Liver (tissue), 3 donors: Measurements from ENCODE around the gene CSF1.

Experiments used
- CTCF ChIP-seq: fragments of 150-350 bp; IDR thresholded peaks from 2 replicates; pipeline ENCODE4 v1.5.1; 2017; ENCODE audit warnings: improper control_type of control experiment, low read depth, low read length; ENCODE audit not compliant: missing input control
- EGR1 ChIP-seq, 2 donors: IDR thresholded peaks; 2 replicates each; pipeline ENCODE4 v1.6.1; 2016 to 2018; ENCODE audit warnings: antibody characterized with exemption in 2 of 2, low read depth in 2 of 2
- FOXA1 ChIP-seq: IDR thresholded peaks from 2 replicates; pipeline ENCODE4 v1.6.1; 2016; ENCODE audit warnings: antibody characterized with exemption
- YY1 ChIP-seq: IDR thresholded peaks from 2 replicates; pipeline ENCODE4 v1.6.1; 2016; ENCODE audit warnings: antibody characterized with exemption, mild to moderate bottlenecking
- ZBTB33 ChIP-seq: IDR thresholded peaks from 2 replicates; pipeline ENCODE4 v1.6.1; 2016; ENCODE audit warnings: antibody characterized with exemption
- donor health status: healthy.
- donor health status: healthy.

- TF ChIP-seq CTCF (no peak), FOXA1 (no peak), YY1 (no peak), ZBTB33 (no peak), EGR1 (IDR thresholded peaks at IDR 0.05; ENCODE audit: low read depth in 2 of 2) (no peak)
Observed at GRCh38 chr1:109901524-109902145, 9.0 kb upstream of the CSF1 start.
